SW480 (cell line): ENCODE measurements around the gene CALY.

Source experiments
- DNase-seq: peaks from one replicate; pipeline ENCODE4 v3.0.0-alpha.2; 2016; ENCODE audit warnings: low spot score

Gene CALY

DNA sequence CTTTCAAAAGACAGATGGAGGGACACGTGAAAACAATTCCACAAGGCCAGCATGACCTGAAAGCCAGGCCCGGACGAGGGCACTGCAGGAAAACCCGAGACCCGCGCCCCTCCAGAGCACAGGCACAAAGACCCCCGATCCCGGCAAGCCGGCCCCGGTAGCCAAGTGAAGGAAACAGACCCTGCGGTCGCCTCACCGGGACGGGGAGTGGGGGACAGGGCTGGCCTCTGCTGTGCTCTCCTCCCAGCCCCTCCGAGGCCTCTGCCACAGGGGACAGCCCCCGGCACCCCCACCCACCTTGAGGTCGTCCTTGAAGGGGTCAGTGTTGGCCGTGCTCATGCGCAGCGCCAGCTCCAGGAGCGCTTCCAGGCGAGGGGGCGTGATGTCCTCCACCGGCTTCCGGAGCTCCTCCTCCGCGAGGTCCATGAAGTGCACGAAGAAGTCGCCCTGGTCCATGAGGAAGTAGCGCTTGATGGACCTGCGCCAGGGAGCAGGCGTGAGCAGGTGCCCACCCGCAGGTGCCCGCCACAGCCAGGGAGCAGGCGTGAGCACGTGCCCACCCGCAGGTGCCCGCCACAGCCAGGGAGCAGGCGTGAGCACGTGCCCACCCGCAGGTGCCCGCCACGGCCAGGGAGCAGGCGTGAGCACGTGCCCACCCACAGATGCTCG, 48.7 kb downstream of the CALY start:
- no peak for DNase-seq

DNA sequence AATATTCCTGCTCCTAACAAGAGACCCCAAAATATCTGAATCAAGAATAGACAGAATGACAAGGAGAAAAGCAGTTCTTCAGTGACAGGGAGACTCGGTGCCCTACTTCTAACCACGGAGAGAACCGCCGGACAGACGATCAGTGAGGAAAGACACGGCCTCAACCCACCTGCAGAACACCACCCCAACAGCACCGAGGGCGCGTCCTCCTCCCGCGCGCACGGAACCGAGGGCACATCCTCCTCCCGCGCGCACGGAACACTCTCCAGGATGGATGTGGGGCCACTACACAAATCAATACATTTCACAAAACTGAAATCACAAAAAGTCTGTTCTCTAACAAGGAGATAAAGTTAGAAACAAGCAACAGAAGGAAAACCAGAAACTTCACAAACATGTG, 50.3 kb downstream of the CALY start:
- DNase-seq, result no peak

DNA sequence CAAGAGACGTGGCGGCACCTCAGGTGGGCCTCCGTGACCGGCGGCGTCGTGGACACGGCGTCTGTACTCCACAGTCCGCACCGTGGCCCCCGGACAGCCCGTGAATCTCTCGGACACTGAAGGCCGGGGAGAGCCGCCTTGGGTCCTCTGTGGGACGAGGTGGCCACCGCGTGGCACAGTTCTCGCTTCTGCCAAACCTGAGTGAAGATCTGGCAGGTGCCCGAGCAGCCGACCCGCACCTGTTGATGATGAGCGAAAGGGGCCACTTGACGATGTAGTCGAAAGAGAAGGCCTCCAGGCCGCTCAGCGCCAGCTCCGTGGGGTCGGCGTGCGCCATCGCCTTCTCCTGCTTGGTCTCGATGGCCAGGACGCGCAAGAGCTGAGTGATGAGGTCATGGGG, 51.5 kb downstream of the CALY start:
- DNase-seq, result no peak

DNA sequence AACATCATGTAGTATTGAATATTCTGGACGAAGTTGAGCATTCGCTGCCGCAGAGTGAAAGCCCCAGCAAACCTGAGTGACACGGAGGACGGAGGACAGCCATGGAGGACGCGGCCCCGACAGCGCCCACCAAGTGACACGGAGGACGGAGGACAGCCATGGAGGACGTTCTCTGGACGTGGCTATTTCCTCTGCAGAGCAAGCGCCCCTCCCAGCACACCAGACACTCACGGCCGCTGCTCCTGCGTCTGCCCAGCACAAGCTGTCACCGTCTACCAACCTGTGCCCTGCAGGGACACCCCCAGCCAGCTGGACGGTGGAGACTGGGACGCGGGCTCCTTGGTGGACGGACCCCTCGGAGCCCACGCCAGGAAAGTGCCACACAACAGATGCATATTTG, 52.8 kb downstream of the CALY start:
- no peak for DNase-seq

DNA sequence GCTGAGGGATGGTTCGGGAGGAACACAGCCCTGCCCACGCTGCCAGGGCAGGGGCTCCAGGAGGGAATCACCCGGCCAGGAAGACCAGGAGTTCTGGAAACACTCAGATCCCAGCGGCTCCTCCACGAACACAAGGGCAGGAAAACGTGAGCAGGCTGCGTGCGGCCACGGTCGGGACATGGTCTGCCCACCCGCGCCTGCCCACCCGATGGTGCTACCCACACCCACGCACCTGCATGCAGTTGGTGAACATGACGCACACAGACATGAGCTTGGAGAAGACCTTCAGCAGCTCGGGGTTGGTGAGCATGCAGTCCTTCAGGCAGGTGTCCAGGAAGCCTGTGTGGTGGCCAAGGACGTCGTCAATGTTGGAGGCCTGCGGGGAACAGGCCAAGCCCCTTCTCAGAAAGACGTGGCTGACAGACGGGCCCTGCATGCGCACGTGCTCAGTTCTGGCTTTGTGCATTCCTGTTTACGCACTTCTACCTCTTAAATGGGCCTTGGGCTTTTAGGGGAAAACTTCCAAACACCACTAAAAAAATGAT, 53.8 kb downstream of the CALY start:
- DNase-seq, result no peak

DNA sequence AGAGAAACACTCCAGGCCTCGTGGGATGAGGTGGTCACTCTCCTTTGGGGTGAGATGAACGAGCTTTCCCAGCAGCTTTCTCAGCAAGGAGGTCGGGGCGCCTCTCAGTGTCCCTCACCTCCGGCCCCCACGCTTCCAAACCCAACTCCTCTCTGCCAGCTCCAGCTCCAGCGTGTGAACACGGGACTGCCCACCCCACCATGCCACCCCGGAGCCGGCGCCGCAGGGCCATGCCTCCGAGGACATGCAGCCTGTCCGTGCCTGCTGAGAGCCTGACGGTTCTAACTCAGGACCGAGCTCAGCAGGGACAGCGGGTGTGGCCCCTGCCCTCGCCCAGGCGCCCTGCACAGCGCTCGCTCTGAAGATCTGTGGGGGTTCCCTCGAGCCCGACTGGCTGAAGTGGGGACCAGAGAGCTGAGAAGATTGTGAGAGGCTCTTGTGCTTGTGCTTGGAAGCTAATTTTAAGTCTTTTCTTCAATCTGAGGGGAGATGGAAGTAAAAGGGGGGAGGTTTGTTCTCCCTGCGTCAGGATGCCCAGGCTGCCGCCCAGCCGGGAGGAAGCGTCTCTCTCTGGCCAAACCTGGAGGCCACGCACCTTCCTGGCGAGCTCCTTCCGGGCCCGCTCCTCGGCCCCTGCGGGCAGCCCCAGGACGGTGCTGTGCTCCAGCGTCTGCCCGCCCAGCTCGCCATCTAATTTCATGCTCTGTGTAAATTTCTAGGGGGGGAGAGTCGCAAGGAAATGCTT, 54.9 kb downstream of the CALY start:
- DNase-seq, result no peak

DNA sequence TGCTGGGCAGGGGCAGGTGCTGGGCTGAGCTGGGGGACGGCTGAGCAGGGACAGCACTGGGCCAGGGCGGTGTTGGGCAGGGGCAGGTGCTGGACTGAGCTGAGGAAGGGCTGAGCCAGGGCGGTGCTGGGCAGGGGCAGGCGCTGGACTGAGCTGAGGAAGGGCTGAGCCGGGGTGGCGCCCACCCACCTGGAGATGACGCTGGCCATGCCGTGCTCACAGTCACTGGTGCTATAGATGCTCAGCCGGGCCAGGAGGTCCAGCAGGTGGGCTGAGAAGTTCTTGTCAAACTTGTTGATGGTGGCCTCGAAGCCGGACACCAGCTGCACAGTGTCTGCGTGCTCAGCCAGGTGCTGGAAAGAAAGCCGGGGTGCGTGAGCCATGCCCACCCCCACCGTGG, 55.6 kb downstream of the CALY start:
- no peak for DNase-seq

DNA sequence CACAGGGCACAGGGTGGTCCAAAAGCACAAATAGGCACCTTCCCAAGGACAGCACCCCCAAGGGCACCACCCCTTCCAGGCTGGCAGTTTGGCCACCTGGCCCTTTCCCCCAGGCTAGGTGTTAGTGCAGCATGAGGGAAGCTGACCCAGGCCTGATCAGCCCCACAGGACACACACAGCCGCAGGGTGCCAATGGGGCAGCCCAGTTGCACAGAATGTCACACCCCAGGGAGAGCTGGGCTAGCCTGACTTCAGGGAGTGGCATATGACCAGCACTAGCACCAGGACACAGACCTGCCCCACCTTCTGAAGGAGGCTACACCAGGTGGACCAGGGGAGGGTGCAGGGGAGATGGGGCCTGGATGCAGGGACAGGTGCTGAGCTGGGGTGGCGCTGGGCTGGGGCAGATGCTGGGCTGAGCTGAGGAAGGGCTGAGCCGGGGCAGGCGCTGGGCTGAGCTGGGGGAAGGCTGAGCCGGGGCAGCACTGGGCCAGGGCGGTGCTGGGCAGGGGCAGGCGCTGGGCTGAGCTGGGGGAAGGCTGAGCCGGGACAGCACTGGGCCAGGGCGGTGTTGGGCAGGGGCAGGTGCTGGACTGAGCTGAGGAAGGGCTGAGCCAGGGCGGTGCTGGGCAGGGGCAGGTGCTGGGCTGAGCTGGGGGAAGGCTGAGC, 56.2 kb downstream of the CALY start:
- DNase-seq, result no peak

DNA sequence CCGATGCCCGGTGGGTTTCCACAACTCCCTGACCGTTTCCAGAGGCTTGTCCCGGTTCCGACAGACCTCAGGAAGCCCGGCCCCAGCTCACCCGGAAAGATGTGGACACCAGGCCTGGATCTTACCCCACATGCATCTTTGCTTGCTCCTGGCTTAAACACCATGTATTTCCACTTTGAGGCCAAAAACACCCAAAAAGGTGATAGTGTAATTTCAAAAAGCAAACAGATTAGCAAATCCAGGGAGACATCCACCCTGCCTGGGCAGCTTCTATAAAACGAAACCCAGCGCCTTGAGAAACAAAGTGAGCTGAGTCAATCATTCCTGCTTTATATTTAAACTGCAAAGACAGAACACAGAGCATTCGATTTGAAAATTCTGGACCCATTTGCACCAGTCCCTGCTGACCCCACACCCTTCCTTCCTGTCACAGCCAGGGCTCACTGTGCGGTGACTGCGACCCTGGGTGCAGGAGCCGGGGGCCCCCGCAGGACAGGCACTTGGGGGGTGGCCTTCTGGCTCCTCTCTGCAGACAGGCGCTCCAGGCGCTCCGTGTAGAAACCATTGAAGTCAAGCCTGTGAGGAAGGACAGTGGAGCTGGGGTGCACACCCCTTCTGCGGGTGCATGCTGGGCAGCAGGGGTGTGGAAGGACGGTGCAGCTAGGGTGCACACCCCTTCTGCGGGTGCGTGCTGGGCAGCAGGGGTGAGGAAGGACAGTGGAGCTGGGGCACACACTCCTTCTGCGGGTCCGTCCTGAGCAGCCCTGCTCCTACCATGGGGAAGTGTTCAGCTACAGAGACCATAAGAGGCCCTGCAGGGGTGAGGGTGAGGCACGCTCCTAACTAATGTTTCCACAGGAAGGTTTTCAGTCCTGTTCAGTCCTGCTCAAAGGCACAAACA, 57.1 kb downstream of the CALY start:
- no peak for DNase-seq

DNA sequence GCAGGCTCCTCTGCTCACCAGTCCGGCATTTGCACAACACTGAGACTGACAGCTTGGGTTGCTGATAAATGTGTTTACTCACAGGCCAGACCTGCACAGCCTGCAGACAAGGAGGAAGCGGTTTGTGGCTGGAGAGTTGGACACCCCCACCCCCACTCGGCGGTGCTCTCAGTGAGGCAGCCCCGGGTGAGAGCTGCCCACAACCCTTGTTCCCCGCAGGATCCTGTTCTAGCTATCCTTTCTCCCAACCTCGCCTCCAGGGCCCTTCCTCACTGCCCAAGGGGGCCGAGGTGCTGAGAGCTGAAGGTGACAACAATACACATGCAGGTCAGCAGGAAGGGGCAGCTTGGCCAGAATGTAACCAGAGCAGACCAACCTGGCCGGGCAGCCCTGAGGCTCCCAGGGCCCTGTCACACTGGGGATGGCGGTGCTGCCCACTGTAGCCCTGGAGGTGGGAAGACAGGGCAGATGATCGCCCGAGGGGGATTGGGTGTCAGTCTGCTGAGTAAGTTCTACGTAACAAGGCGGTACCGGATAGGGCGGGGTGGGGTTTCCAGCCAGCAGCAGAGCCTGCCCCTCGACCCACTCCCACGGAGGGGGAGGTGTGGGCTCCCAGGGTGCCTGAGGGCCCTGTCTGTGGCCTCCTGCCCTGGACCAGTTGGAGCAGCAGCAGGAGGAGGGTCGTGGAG, 58.0 kb downstream of the CALY start:
- DNase-seq, result peak; percentile 78

DNA sequence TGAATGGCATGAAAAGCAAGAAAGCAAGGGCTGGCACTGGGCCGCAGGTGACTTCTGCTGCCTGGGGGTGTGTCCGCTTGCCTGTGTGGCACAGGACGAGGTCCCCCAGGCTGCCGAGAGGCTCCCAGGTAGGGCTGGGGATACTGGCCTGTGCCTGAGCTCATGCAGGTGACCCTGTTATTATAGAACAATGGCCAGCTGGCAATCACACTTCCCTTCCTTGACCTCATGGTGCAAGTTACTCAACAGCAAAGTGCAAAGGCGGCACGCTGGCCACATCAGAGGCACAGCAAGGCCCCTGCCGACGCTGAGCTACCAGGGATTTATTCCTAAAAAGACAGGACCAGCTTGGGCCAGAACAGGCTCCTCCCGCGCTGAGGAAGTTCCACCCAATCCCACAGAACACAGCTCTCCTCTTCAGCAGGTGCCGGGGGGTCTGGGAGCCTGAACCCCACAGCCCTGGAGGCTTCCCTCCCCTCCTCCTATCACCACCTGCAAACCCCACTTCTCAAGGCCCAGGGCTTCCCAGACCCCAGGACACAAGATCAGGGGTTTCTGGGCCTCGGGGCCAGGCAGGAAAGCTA, 58.6 kb downstream of the CALY start:
- DNase-seq, result peak; percentile 55

DNA sequence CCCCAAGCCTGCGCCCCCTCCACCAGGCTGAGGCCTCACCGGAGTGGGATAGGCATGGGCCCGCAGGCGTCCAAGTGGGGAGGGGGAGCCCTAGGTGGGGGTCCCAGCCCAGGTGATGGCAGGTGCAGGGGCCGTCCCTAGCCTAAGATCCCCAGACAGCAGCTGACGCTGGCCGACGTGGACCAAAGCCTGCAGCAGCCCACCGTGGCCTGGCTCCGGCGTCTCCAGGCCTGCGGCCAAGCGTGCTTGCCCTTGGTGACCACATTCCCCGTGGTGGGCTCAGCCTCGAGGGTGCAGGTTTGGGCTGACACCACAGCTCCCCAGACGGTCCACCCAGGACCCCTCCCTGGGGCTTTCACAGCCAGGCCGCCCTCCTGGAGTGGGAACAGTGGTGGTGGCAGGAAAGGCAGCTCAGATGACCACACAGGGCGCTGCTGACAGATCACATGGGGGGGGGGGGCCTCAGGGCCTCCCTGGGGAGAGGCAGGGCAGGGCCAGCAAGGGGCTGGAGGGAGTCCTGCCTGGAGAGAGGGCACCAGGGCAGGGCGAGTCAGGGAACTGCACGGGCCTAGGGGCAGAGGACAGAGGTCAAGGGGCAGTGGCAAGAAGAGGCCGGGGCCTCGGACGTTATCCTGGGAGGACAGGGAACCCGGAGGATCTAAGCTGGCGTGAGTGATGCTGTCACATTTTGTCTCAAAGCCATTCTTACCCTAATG, 59.3 kb downstream of the CALY start:
- no peak for DNase-seq

DNA sequence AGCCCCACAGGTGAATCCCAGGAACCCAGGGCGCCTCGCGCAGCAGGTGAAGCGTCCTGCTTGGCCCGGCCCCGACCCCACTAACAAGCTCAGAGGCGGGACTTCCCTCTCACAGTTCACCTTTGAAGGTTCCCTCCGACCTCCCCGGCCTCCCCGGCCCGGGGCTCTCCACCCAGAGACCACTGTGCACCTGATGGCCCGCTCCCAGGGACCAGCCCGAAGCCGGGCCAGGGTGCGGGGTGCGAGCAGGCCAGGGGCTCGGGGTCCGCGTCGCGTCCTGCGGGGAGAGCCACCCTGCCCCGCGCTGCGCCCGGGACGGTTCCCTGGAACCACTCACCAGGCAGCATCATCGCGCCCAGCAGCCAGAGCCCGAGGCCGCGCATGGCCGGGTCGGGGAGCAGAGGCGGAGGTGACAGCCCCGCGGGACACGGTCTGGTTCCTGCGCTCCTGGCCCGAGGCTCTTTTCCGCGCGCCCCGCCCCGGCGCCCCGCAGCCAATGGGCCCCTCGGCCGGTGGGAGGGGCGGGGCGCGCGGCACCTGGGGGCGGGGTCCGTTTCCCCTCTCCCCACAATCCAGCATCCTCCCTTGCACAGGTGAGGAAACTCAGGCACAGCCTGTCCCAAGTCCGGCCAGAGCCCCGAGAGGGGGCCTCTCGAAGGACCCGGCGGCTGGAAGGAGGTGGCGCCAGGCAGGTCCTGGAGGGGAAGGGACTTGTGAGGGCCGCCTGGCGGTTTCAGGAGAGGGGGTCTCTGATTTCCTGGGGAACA, 60.1 kb downstream of the CALY start, which contains the start of gene ADAM8:
TSS of gene ADAM8 (minus strand) at position 434 of the 767 bp plus-strand sequence. CDS start at position 383, 51 bp downstream.
- DNase-seq, result no peak

DNA sequence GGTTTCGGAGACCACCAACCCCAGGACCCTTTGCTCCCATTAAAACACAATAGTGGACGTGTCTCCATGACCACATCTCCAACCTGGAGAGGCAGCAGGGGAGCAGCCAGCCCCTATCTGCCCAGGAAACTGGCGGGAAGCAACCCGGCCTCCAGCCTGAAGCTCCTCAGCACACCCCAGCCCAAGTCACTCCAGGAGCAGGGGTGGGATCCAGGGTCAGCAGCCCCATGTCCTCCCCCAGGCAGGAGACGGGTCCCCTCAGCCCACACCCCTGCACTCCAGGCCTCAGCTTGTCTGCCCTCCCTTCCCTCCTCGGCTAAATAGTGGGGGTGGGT, 60.6 kb downstream of the CALY start:
- no peak for DNase-seq

DNA sequence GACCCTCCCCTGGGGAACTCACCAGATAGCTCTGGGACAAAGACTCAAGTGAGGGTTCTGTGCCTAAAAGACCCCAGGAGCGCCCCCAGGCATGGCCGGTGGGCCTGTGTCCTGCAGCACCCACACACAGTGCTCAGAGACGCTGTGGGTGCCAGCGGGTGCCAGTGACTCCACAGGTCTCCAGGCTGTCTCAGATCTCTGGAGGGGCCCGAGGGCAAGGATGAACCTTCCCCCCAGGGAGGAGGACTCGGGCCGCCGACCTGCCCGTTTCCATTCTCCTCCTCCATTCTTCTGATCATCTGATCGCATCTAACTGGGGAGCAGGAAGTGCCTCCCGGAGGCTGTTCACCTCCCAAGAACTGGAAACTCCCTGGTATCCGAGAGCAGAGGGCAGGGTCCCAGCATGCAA, 61.0 kb downstream of the CALY start:
- no peak for DNase-seq

DNA sequence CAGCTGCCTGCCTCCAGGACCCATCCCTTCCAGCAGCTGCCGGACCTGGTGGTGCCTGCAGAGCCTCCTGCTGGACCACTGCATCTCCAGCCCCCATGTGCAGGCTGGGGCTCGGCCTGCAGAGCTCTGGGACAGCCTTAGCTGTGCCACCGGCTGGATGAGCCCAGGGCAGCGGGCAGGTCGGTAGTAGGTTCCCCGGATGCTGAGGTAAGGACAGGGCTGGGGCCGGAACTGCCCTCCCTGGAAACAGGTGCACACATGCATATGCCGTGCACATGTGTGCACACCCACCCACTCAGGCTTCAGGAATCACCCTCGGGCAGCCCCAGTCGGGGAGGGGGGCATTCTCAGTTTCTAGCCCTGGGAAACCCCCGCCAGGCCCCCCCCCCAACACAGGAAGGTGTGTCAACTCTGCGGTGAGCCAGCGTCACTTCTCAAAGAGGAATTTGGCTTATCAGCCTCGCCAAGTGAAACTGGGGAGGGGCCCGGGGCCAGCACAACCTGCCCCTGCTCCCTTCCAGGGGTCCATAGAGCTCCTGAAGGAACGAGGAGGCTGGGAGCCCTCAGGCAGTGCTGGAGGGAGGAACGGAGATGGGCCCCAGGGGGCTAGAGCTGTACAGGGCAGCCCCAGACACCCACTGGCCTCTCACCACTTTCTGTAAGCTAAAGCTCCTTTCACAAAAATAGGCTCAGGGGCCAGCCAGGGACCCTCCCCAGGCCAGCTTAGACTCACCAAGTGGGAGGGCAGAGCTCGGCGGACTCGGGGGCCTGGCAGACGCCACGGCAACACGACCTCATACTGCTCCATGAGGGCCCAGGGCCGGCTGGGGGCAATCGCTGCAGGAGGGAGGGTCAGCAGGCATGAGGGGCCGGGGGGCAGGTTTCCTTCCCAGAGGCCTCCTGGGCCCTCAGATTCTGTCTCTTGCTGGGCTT, 61.7 kb downstream of the CALY start:
- peak; percentile 18 for DNase-seq
